Astrocyte of the spinal cord (primary cell): ENCODE results near the gene EHF.

ENCODE experiments used
- DNase-seq: peaks from one replicate; pipeline ENCODE4 v3.0.0; 2011; ENCODE audit warnings: low read depth, low spot score
- H3K4me3 ChIP-seq: 2 replicates; pipeline ENCODE4 v1.5.1; 2011; ENCODE audit warnings: low read depth, mild to moderate bottlenecking, low read length, moderate library complexity
- CTCF ChIP-seq: IDR thresholded peaks from 2 replicates; pipeline ENCODE4 v1.5.1; 2012; ENCODE audit warnings: low read depth, mild to moderate bottlenecking, low read length, inconsistent platforms
- in situ Hi-C: cut with HindIII; loops from 2 replicates; pipeline ENCODE4 v1.10.0; 2017; ENCODE audit warnings: low sequenced_read_pairs

Gene EHF

GRCh38 chr11:34665077-34665835 is 44.4 kb downstream of the EHF start:
- DNase-seq = no peak
- in situ Hi-C loops = no loop called here
- H3K4me3 ChIP-seq = no peak overlapping the region
- TF ChIP-seq CTCF = no peak

- no peak overlapping the region for H3K4me3 ChIP-seq
- no peak for DNase-seq
- no peak for TF ChIP-seq CTCF
- in situ Hi-C loops = no loop called here
Observed at GRCh38 chr11:34667810-34668582, 47.1 kb downstream of the EHF start.

- in situ Hi-C loops = no loop called here
- no peak overlapping the region for H3K4me3 ChIP-seq
- no peak for TF ChIP-seq CTCF
- DNase-seq = no peak
Observed at GRCh38 chr11:34668583-34669053, 47.7 kb downstream of the EHF start.

GRCh38 chr11:34669458-34669857 is 48.6 kb downstream of the EHF start:
- in situ Hi-C loops = no loop called here
- H3K4me3 ChIP-seq = no peak overlapping the region
- no peak for DNase-seq
- no peak for TF ChIP-seq CTCF

- no peak for TF ChIP-seq CTCF
- DNase-seq = no peak
- H3K4me3 ChIP-seq = no peak overlapping the region
- in situ Hi-C loops = no loop called here
Observed at GRCh38 chr11:34671117-34671516, 50.2 kb downstream of the EHF start.

GRCh38 chr11:34671946-34672345 is 51.1 kb downstream of the EHF start:
- in situ Hi-C loops = no loop called here
- TF ChIP-seq CTCF = no peak
- H3K4me3 ChIP-seq = no peak overlapping the region
- no peak for DNase-seq
